Fibroblast of lung (primary cell): ENCODE measurements around the gene ARID1B.

Experiments used
- EZH2 ChIP-seq: IDR thresholded peaks from 2 replicates; pipeline ENCODE4 v1.5.1; 2012; ENCODE audit warnings: low read length, control low read depth, mild to moderate bottlenecking; ENCODE audit errors: missing control alignments
- TF ChIP-seq, protein P1 (sequence below), 2 donors: IDR thresholded peaks in 1 of 2; conservative IDR thresholded peaks in 1 of 2; 1 replicate in 1 of 2; 2 replicates in 1 of 2; pipeline ENCODE4 v1.5.1; 2011 to 2012; ENCODE audit warnings: low read length in 2 of 2, control low read depth in 1 of 2, inconsistent platforms in 1 of 2, low read depth in 1 of 2, mild to moderate bottlenecking in 1 of 2

DNA sequence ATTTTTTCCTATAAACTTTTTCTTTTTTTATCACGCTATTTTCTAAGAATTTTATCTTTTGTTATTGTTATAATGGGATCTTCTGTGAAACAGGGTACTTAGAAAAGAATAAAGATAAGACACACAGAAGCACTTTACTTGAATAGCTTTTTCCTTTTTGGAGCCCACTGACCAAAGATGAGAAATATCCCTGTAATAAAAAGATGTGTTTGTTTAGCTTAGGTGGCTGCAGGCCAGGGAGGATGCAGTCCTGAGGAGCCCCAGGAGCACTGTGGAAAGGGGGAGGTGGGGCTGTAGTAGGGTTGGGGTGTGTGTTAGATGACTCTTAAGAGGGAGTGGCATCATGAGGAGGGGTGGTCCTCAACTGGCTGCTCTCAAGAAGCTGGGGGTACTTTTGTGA, 128.6 kb downstream of the ARID1B start:
- TF ChIP-seq, protein P1, sequence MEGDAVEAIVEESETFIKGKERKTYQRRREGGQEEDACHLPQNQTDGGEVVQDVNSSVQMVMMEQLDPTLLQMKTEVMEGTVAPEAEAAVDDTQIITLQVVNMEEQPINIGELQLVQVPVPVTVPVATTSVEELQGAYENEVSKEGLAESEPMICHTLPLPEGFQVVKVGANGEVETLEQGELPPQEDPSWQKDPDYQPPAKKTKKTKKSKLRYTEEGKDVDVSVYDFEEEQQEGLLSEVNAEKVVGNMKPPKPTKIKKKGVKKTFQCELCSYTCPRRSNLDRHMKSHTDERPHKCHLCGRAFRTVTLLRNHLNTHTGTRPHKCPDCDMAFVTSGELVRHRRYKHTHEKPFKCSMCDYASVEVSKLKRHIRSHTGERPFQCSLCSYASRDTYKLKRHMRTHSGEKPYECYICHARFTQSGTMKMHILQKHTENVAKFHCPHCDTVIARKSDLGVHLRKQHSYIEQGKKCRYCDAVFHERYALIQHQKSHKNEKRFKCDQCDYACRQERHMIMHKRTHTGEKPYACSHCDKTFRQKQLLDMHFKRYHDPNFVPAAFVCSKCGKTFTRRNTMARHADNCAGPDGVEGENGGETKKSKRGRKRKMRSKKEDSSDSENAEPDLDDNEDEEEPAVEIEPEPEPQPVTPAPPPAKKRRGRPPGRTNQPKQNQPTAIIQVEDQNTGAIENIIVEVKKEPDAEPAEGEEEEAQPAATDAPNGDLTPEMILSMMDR (conservative IDR thresholded peaks at IDR 0.05 in 1 of 2, IDR thresholded peaks at IDR 0.05 in 1 of 2; ENCODE audit: low read depth in 1 of 2, low read length in 2 of 2), result no peak
- TF ChIP-seq EZH2, result no peak
